Spinal cord (tissue), 10 donors: ENCODE results near the gene ZNF765. TPM values are rescaled to one million over a fixed set of nuclear protein-coding genes. Genes with fewer than 3 reads are reported as not detected.
"Not testable (repeated sequence)": the region's sequence is repeated elsewhere in the genome, so short reads cannot be mapped to it uniquely, and the experiment has no call there.

Source experiments
- DNase-seq, 6 donors: peaks; one replicate each; pipeline versions ENCODE4 v3.0.0 to v3.0.0-alpha.2; 2013 to 2015; ENCODE audit warnings: low spot score in 6 of 6, low read depth in 4 of 6
- H3K27ac ChIP-seq: one replicate; pipeline ENCODE4 v1.5.1; 2013; ENCODE audit warnings: low read depth, low read length, control low read depth
- H3K27me3 ChIP-seq: one replicate; pipeline ENCODE4 v1.6.1; 2013; ENCODE audit warnings: low read length; ENCODE audit not compliant: control insufficient read depth, insufficient read depth
- H3K36me3 ChIP-seq: one replicate; pipeline ENCODE4 v1.6.1; 2013; ENCODE audit warnings: low read length; ENCODE audit not compliant: control insufficient read depth, insufficient read depth
- H3K4me1 ChIP-seq: one replicate; pipeline ENCODE4 v1.6.1; 2013; ENCODE audit warnings: low read length; ENCODE audit not compliant: control insufficient read depth, insufficient read depth
- H3K4me3 ChIP-seq: one replicate; pipeline ENCODE4 v1.5.1; 2013; ENCODE audit warnings: low read depth, low read length, control low read depth
- H3K9me3 ChIP-seq: one replicate; pipeline ENCODE4 v1.6.1; 2013; ENCODE audit warnings: low read length; ENCODE audit not compliant: control insufficient read depth, insufficient read depth
- WGBS: methylation state at CpG from one replicate; pipeline ENCODE4 v1.1.5; 2013; ENCODE audit warnings: missing lambda C conversion rate; ENCODE audit not compliant: insufficient coverage; 5-methylcytosine and 5-hydroxymethylcytosine counted together
- polyA plus RNA-seq, 2 donors: library from polyadenylated mRNA; unstranded; fragments of 120-200 nt; gene quantifications; one replicate each; pipeline ENCODE4 v1.2.1, GENCODE V29; 2013; ENCODE audit not compliant: insufficient read length in 2 of 2
- total RNA-seq, 2 donors: library from RNA; depleted of rRNA in 1 of 2; stranded (reverse); fragments of 120-200 nt in 1 of 2; fragments of >200 nt in 1 of 2; gene quantifications; one replicate each; pipeline versions ENCODE4 v1.2.3 to v1.2.4, GENCODE V29; 2013 to 2014
- donor health status: healthy.

Gene ZNF765
- total and polyA plus RNA-seq, 4 donors: 11.3 to 16.4 (median 14.7) TPM

DNA sequence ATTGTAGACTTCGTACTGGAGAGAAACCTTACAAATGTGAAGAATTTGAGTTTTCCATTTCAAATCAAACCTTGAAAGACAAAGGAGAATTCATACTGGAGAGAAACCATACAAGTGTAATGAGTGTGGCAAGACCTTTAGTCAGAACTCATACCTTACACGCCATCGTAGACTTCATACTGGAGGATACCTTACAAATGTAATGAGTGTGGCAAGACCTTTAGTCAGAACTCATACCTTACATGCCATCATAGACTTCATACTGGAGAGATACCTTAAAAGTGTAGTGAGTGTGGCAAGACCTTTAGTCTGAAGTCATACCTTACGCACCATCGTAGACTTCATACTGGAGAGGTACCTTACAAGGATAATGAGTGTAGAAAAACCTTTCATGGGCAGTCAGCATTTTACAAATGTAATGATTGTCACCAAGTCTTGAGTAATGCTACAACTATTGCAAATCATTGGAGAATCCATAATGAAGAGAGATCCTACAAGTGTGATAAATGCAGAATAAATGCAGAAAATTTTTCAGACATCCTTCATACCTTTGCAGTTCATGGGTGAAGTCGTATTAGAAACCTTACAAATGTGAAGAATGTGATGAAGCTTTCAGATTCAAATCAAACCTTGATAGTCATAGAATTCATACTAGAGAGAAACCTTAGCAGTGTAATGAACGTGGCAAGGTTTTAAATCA lies 14.7 kb downstream of the ZNF765 start:
- DNase-seq: no peak
- Histone ChIP-seq H3K27me3 (no peaks in the 10 kb centered on the region), H3K4me1 (no peaks in the 10 kb centered on the region), H3K36me3 (peaks cover 7% of the 10 kb centered on the region), H3K27ac (no peak overlapping the region), H3K9me3 (peaks cover 4% of the 10 kb centered on the region), H3K4me3 (no peak overlapping the region)
- no CpG with 5 or more reads among the region's 7 CpGs for WGBS

GRCh38 chr19:53420520-53421315 lies 25.8 kb downstream of the ZNF765 start:
- not testable (repeated sequence) for H3K4me3 ChIP-seq, H3K9me3 ChIP-seq, H3K27me3 ChIP-seq, DNase-seq, H3K27ac ChIP-seq, H3K36me3 ChIP-seq, H3K4me1 ChIP-seq
- 80% methylated on average over 1 of the region's 11 CpGs for WGBS

DNA sequence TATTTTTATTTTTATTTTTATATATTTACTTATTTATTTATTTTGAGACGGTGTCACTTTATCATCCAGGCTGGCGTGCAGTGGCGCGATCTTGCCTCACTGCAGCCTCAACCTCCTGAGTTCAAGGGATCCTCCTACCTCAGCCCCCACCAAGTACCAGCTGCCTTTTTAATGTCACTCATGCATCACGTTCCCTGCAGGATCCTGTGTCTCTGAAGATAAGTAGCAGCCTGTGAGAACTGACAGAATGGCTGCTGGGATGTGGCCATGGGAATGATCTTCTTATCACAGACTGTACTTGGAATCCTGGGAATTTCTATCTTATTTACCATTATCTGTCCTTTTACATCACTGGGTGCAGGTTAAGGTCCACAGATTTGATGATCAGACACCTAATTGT lies 27.6 kb downstream of the ZNF765 start:
- Histone ChIP-seq H3K36me3 (peaks cover 4% of the 10 kb centered on the region), H3K27me3 (no peaks in the 10 kb centered on the region), H3K27ac (no peak overlapping the region), H3K9me3 (no peaks in the 10 kb centered on the region), H3K4me3 (no peak overlapping the region), H3K4me1 (no peaks in the 10 kb centered on the region)
- peak in 2 of 6 donors; percentile 5 to 78 for DNase-seq
- no CpG with 5 or more reads among the region's 5 CpGs for WGBS

GRCh38 chr19:53423074-53423473 lies 28.1 kb downstream of the ZNF765 start:
- DNase-seq: peak in 2 of 6 donors; percentile 19 to 81
- not testable (repeated sequence) for H3K4me3 ChIP-seq, H3K27ac ChIP-seq

GRCh38 chr19:53423680-53424079 lies 28.7 kb downstream of the ZNF765 start:
- not testable (repeated sequence) for H3K27ac ChIP-seq, H3K36me3 ChIP-seq, H3K9me3 ChIP-seq, H3K4me1 ChIP-seq, H3K27me3 ChIP-seq, H3K4me3 ChIP-seq
- WGBS: no CpG with 5 or more reads among the region's 8 CpGs
- peak in 2 of 6 donors; percentile 38 to 88 for DNase-seq

More at GRCh38 chr19:53423074-53423473, 28.1 kb downstream of the ZNF765 start:
- H3K4me1 ChIP-seq, H3K9me3 ChIP-seq, H3K27me3 ChIP-seq, H3K36me3 ChIP-seq: not testable (repeated sequence)
- no CpG with 5 or more reads among the region's 13 CpGs for WGBS

DNA sequence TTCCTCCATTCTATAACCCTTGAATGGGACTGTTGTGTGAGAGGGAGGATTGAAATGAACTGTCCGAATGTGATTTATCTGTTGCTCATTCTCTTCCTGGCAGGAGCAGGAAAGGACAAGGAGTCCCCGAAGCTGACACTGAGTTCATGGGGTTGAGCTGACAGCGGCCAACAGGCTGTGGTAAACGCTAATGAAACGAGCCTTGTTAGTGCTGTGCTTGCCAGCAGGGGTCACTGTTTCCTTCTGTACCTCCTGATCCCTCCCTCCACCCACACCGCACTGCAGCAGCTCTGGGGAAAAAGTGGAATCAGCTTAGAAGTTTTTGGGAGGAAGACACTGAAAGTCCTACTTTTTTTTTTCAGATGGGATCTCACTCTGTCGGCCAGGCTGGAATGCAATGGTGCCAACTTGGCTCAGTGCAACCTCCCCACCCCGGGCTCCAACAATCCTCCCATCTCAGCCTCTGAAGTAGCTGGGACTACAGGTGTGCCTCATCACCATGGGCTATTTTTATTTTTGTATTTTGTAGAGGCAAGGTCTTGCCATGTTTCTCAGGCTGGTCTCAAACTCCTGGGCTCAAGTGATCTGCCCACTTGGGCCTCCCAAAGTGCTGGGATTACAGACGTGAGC lies 30.1 kb downstream of the ZNF765 start:
- WGBS: 28% methylated on average over 4 of the region's 9 CpGs
- H3K27me3 ChIP-seq: no peaks in the 10 kb centered on the region
- H3K4me1 ChIP-seq: no peaks in the 10 kb centered on the region
- no peak overlapping the region for H3K27ac ChIP-seq
- peak in 5 of 6 donors; percentile 43 to 92 (median 71) for DNase-seq
- H3K36me3 ChIP-seq: peaks cover 4% of the 10 kb centered on the region
- no peaks in the 10 kb centered on the region for H3K9me3 ChIP-seq
- H3K4me3 ChIP-seq: no peak overlapping the region

DNA sequence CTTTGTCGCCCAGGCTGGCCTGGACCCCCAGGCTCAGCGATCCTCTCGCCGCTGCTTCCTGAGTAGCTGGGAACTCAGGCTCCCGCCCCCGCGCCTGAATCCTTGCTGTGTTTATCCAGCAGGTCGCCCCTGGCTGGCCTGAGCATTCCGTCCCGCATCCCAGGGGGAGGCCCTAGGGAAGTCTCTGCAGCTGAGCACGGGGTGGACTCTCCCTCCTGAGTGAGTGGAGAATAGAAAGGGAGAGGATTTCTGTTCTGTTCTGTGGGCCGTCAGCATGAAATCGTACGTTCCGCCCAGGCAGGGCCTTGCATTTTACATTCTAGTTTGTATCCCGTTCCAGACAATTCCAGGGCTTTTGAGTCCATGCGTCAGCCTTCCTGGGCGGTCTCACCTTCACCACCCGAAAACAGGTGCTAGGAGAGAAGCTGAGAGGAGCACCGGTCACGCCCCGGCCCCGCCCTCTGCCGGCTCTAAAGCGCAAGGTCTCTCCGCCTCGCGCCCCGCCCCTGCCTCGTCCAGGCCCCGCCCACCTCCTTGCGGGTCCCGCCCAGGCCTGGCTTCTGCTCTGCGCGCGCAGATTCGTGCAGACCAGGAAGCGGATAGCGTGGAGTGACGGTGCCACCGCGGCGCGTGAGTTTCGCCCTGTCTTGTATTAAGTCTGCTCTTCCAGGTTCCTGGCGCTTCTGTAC lies 36.6 kb downstream of the ZNF765 start, which contains the start of gene ZNF761:
TSS of gene ZNF761 (plus strand) at position 586 of the 689 bp plus-strand sequence. CDS start 15,285 bp downstream, outside the sequence.
- WGBS: under 1% methylated on average over 46 of the region's 46 CpGs

GRCh38 chr19:53432088-53432661 lies 37.2 kb downstream of the ZNF765 start:
- Histone ChIP-seq H3K27me3 (no peaks in the 10 kb centered on the region), H3K27ac (peak overlapping the region; percentile 3), H3K4me1 (peaks cover 18% of the 10 kb centered on the region), H3K4me3 (peak overlapping the region; percentile 65), H3K36me3 (peaks cover 3% of the 10 kb centered on the region), H3K9me3 (no peaks in the 10 kb centered on the region)
- peak in 1 of 6 donors; percentile 1 for DNase-seq
- WGBS: 2% methylated on average over 26 of the region's 30 CpGs

More for the DNA sequence above, 36.6 kb downstream of the ZNF765 start, which contains the start of gene ZNF761:
- peaks cover 18% of the 10 kb centered on the region for H3K4me1 ChIP-seq
- H3K27ac ChIP-seq: peak within 1 kb of the TSS; percentile 15
- no peaks in the 10 kb centered on the region for H3K27me3 ChIP-seq
- H3K9me3 ChIP-seq: no peaks in the 10 kb centered on the region
- DNase-seq: peak; percentile 68 to 97 (median 82)
- H3K36me3 ChIP-seq: peaks cover 3% of the 10 kb centered on the region
- peak within 1 kb of the TSS; percentile 65 for H3K4me3 ChIP-seq

DNA sequence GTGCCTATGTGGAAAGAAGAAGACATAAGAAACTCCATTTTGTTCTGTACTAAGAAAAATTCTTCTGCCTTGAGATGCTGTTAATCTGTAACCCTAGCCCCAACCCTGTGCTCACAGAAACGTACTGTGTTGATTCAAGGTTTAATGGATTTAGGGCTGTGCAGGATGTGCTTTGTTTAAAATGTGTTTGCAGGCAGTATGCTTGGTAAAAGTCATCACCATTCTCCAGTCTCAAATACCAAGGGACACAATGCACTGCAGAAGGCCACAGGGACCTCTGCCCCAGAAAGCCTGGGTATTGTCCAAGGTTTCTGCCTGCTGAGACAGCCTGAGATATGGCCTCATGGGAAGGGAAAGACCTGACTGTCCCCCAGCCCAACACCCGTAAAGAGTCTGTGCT lies 48.9 kb downstream of the ZNF765 start:
- H3K4me3 ChIP-seq, H3K27me3 ChIP-seq, DNase-seq, H3K27ac ChIP-seq, H3K4me1 ChIP-seq, H3K9me3 ChIP-seq: not testable (repeated sequence)
- 100% methylated on average over 1 of the region's 2 CpGs for WGBS
- H3K36me3 ChIP-seq: peaks cover 23% of the 10 kb centered on the region
